ENCODE data around the gene RSPRY1.

Gene RSPRY1

DNA sequence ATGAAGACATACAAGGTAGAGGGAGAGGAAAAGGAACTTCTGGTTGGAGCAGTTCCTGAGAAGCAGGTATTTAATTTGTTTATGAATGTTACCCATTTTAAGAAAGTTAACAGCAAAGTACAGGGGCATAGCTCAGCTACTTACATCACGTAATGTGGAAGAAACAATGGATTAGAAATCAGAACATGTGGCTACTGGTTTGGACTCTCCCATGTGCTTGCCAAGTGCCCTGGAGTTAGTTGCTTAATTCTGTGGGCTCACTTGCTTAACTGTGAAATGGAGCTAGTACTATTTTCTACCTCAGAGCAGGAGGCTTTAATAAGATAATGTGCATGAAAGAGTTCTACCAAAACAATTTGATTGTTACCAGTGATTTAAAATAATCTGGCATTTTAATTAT lies 27.3 kb downstream of the RSPRY1 start:
- Histone ChIP-seq H3K27me3 (ENCODE audit: insufficient read depth, poor library complexity, severe bottlenecking) (no peaks in the 10 kb centered on the region), H3K4me3 (replicated peaks; ENCODE audit: insufficient read depth, low read length) (no peak overlapping the region), H3K27ac (replicated peaks) (no peak overlapping the region)
- peak in 1 of 2 experiments; percentile 5 for DNase-seq (ENCODE audit: low read depth in 1 of 2, low spot score in 1 of 2)
- TF ChIP-seq, protein P1, sequence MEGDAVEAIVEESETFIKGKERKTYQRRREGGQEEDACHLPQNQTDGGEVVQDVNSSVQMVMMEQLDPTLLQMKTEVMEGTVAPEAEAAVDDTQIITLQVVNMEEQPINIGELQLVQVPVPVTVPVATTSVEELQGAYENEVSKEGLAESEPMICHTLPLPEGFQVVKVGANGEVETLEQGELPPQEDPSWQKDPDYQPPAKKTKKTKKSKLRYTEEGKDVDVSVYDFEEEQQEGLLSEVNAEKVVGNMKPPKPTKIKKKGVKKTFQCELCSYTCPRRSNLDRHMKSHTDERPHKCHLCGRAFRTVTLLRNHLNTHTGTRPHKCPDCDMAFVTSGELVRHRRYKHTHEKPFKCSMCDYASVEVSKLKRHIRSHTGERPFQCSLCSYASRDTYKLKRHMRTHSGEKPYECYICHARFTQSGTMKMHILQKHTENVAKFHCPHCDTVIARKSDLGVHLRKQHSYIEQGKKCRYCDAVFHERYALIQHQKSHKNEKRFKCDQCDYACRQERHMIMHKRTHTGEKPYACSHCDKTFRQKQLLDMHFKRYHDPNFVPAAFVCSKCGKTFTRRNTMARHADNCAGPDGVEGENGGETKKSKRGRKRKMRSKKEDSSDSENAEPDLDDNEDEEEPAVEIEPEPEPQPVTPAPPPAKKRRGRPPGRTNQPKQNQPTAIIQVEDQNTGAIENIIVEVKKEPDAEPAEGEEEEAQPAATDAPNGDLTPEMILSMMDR (IDR thresholded peaks at IDR 0.05; ENCODE audit: insufficient read depth, low read length), result no peak

DNA sequence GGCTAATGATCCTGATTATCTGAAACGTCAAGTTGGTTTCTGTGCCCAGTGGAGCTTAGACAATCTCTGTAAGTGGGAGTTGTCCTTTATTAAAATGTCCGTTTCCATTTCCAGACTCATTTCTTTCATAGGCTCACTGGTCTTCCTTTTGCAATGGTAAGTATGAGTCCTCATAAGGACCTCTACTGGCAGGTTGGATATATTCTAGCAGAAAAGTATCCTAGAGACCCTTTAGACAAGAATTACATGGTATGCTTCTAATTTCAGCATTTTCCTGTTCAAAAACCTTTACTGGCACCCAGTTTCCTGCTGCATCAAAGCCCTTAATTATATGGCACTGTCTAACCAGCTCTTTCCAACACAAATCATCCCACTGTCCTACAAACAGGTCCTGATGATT lies 30.8 kb downstream of the RSPRY1 start:
- Histone ChIP-seq H3K4me3 (replicated peaks; ENCODE audit: insufficient read depth, low read length) (no peak overlapping the region), H3K27me3 (ENCODE audit: insufficient read depth, poor library complexity, severe bottlenecking) (no peaks in the 10 kb centered on the region), H3K27ac (replicated peaks) (no peak overlapping the region)
- DNase-seq (ENCODE audit: low read depth in 1 of 2, low spot score in 1 of 2), result no peak
- TF ChIP-seq GABPA (IDR thresholded peaks at IDR 0.05; ENCODE audit: low read depth) (no peak), SPI1 (IDR thresholded peaks at IDR 0.05; ENCODE audit: borderline replicate concordance, low read depth) (no peak), POLR2AphosphoS5 (IDR thresholded peaks at IDR 0.05; ENCODE audit: low read depth) (no peak)
- TF ChIP-seq, protein P2, sequence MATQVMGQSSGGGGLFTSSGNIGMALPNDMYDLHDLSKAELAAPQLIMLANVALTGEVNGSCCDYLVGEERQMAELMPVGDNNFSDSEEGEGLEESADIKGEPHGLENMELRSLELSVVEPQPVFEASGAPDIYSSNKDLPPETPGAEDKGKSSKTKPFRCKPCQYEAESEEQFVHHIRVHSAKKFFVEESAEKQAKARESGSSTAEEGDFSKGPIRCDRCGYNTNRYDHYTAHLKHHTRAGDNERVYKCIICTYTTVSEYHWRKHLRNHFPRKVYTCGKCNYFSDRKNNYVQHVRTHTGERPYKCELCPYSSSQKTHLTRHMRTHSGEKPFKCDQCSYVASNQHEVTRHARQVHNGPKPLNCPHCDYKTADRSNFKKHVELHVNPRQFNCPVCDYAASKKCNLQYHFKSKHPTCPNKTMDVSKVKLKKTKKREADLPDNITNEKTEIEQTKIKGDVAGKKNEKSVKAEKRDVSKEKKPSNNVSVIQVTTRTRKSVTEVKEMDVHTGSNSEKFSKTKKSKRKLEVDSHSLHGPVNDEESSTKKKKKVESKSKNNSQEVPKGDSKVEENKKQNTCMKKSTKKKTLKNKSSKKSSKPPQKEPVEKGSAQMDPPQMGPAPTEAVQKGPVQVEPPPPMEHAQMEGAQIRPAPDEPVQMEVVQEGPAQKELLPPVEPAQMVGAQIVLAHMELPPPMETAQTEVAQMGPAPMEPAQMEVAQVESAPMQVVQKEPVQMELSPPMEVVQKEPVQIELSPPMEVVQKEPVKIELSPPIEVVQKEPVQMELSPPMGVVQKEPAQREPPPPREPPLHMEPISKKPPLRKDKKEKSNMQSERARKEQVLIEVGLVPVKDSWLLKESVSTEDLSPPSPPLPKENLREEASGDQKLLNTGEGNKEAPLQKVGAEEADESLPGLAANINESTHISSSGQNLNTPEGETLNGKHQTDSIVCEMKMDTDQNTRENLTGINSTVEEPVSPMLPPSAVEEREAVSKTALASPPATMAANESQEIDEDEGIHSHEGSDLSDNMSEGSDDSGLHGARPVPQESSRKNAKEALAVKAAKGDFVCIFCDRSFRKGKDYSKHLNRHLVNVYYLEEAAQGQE (IDR thresholded peaks at IDR 0.05; ENCODE audit: insufficient replicate concordance, low read depth), result no peak
- TF ChIP-seq, protein P1 (IDR thresholded peaks at IDR 0.05; ENCODE audit: insufficient read depth, low read length), result no peak

DNA sequence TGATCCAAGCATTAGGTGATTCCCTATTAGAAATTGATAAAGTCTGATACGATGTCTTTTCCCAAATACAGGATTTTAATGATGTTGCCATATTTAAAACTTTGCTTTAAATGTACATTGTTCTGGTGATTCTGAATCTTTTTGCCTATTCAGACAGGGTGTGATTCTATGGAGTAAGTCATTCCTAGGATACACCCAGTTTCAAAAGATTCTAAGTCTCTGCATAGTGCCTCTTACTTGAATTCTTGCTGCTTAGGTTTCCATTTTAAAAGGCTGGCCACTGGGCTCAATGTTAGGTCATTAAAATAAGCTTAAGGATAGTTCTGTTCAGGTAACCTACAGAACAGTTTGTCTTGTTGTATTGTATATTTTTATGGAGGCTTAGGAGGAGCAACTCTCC lies 36.9 kb downstream of the RSPRY1 start:
- Histone ChIP-seq H3K27ac (replicated peaks) (no peak overlapping the region), H3K4me3 (replicated peaks; ENCODE audit: insufficient read depth, low read length) (no peak overlapping the region), H3K27me3 (ENCODE audit: insufficient read depth, poor library complexity, severe bottlenecking) (no peaks in the 10 kb centered on the region)
- TF ChIP-seq SPI1 (IDR thresholded peaks at IDR 0.05; ENCODE audit: borderline replicate concordance, low read depth) (no peak), GABPA (IDR thresholded peaks at IDR 0.05; ENCODE audit: low read depth) (no peak), POLR2AphosphoS5 (IDR thresholded peaks at IDR 0.05; ENCODE audit: low read depth) (no peak)
- TF ChIP-seq, protein P1 (IDR thresholded peaks at IDR 0.05; ENCODE audit: insufficient read depth, low read length), result no peak
- TF ChIP-seq, protein P2 (IDR thresholded peaks at IDR 0.05; ENCODE audit: insufficient replicate concordance, low read depth), result no peak
- no peak for DNase-seq (ENCODE audit: low read depth in 1 of 2, low spot score in 1 of 2)

DNA sequence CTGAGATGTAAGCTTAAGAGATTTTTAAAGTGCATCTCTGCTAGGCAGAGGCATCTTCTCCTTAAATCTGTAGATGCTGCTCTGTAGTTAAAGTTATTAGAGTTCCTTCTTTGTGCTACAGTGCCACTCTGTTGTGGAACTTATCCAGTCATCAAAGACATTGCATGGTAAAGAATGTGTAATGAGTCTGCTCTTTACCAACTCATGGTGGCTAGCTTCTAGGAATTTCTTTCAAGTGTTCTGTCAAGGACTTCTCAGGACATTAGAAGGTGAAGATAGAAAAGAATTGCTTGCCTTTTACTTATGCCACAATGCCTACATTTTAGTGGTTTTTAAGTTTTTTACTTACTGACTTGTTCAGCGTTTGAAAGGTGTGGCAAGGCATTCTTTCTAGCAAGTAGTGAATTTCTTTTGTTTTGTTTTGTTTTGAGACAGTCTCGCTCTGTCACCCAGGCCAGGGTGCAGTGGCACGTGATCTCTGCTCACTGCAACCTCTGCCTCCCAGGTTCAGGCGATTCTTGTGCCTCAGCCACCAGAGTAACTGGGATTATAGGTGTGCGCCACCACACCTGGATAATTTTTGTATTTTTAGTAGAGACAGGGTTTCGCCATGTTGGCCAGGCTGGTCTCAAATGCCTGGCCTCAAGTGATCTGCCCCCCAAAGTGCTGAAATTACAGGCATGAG lies 38.7 kb downstream of the RSPRY1 start:
- no peak for TF ChIP-seq GABPA (IDR thresholded peaks at IDR 0.05; ENCODE audit: low read depth)
- no peak for TF ChIP-seq POLR2AphosphoS5 (IDR thresholded peaks at IDR 0.05; ENCODE audit: low read depth)
- no peak for TF ChIP-seq SPI1 (IDR thresholded peaks at IDR 0.05; ENCODE audit: borderline replicate concordance, low read depth)
- TF ChIP-seq, protein P2 (IDR thresholded peaks at IDR 0.05; ENCODE audit: insufficient replicate concordance, low read depth), result no peak
- TF ChIP-seq, protein P1 (IDR thresholded peaks at IDR 0.05; ENCODE audit: insufficient read depth, low read length), result no peak
- Histone ChIP-seq H3K4me3 (replicated peaks; ENCODE audit: insufficient read depth, low read length) (no peak overlapping the region), H3K27me3 (ENCODE audit: insufficient read depth, poor library complexity, severe bottlenecking) (no peaks in the 10 kb centered on the region), H3K27ac (replicated peaks) (no peak overlapping the region)
- no peak for DNase-seq (ENCODE audit: low read depth in 1 of 2, low spot score in 1 of 2)

Data from HL-60 (cell line).